NCI-H2171 (cell line): ENCODE measurements around the gene UNC80.
A peak's percentile ranks its signal among the peaks of the same experiment; 100 is the strongest.

Source experiments
- DNase-seq: peaks from one replicate; lab custom pipeline; 2025; lab: John Stamatoyannopoulos, UW

Gene UNC80

DNA sequence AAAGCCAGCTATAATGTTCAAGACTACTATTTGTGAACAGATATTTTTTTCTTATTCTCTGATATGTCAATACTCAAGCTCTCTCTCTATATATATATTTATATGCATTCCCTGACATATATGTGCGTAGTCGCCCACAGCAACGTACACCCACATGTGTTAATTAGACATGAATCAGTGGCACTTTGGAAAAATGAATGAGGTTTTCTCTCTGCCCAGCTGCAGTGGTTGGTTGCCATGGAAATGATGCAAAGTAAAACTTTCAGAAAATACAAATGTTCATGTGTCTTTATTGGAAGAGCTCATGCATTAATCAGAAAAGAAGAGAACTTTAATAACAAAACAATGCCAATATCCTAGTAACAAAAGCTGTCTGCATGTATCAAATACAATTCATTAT is 34.7 kb downstream of the UNC80 start:
- no peak for DNase-seq

GRCh38 chr2:209808521-209808920 is 36.9 kb downstream of the UNC80 start:
- DNase-seq = no peak

- DNase-seq = no peak
These were observed 37.6 kb downstream of the UNC80 start for GRCh38 chr2:209809256-209809655.

DNA sequence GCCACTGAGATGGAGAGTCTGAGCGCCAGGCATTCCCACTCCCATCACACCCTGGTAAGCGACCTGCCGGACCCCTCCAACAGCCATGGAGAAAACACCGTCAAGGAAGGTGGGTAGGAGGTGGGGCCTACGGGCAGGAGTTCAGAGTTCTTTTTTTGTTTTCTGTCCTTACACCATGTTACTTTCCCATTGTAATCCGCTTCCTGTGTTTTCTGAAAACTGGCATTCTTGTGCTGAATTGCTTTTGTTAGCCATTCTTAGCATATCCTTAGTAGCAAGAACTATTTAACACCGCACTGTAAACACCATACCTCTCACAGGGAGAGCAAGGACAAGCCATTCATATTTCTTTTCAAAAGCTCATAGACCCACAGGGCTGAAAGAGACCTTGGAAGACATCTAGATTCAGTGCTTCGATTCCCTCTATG is 46.2 kb downstream of the UNC80 start:
- DNase-seq = no peak

- DNase-seq = no peak
These were observed 47.3 kb downstream of the UNC80 start for GRCh38 chr2:209818939-209819338.

GRCh38 chr2:209821806-209822205 is 50.2 kb downstream of the UNC80 start:
- no peak for DNase-seq

- no peak for DNase-seq
These were observed 51.9 kb downstream of the UNC80 start for GRCh38 chr2:209823484-209823883.

DNA sequence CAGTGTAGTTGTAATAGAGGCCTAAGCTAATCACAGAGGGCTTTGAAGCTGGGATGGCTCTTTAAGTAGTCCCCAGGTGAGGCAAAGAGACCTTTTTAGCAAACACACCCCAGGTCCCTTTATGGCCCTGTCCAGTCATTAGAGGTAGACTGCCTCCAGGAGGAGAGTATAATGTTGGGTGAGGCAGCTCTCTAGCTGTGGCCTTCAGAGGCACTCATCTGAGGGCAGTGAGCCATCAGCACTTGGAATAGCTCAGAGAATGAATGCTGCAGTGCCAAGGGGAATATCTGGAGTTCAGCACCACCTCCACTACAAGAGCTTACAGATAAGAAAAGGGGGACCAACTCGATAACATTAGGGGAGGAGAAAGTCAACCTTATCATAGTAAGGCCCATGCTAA is 52.8 kb downstream of the UNC80 start:
- DNase-seq = no peak

- DNase-seq = no peak
These were observed 59.3 kb downstream of the UNC80 start for GRCh38 chr2:209830722-209831465.

- DNase-seq = no peak
These were observed 63.1 kb downstream of the UNC80 start for GRCh38 chr2:209834767-209835166.

- no peak for DNase-seq
These were observed 68.8 kb downstream of the UNC80 start for GRCh38 chr2:209840434-209840833.

DNA sequence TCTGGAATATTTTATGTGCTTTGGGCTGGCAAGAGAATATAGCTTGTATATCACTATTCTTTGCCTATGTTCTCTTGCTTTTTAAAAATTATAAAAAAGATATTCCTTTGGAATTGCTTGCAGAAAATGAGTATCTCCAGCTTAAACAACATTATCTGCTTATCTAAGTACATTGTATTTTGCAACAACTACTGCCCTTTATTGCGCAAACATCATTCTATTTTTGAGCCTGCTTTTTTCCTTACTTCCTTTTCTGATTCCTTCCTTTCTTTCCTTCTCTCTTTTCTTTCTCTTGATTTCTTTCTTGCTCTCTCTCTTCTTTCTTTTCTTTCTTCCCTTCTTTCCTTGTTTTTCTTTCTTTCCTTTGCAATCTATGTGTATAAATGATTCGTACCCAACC is 74.0 kb downstream of the UNC80 start:
- DNase-seq = no peak

DNA sequence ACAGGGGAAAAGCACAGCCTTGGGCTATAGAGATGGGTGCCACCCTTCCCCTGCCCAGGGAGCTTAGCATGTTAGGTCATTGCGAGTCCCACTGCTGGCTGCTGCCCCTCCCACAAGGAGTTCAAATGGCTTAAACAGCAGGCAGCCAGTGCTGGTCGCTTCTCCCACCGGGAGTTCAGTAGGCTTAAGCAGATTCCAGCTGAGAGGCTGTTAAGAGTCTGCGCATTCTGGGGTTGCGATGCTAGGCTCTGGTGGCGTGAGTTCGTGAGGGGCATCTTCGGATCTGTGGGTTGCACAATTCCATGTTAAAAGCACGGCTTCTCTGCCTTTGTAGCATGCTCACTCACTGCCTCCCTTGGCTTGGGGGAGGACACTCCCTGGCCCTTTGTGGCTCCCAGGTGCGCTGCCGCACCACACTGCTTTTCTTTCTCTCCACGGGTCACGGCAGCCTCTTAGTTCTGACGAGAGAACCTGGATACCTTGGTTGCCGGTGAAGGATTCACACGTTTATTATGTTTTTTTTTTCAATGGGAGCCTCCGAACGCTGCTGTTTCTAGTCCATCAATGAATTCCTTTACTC is 93.2 kb downstream of the UNC80 start:
- DNase-seq = no peak

- no peak for DNase-seq
These were observed 96.8 kb downstream of the UNC80 start for GRCh38 chr2:209868271-209868994.

DNA sequence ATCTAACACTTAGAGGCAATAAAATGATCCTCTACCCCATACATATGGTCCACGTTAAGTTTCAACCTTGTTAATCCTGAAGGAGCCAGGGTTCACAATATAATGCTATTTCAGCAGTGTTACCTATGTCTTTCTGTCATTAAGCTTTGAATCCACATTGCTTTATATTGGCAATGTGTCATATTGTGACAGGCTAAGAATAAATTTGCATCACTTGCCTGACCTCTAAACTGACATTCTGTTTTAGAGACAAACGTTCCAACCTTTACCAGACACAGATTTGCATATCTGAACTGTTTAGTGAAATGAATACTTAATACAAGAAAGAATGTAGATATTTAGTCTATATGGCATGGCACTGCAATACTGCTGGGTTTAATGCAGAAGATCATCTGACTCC is 98.4 kb downstream of the UNC80 start:
- DNase-seq = no peak

DNA sequence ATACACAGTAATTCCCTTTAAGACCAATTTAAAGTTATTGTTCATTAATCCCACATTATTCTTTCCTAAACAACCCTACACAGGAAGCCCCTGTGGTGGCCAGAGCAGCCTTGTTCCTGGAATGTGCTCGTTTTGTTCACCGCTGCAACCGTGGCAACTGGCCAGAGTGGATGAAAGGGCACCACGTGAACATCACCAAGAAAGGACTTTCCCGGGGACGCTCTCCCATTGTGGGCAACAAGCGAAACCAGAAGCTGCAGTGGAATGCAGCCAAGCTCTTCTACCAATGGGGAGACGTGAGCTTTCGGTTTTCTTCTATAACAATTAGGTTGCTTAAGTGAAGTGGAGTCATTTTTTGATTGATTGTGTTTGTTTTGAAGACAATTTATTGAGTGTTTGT is 101.0 kb downstream of the UNC80 start:
- DNase-seq = no peak

DNA sequence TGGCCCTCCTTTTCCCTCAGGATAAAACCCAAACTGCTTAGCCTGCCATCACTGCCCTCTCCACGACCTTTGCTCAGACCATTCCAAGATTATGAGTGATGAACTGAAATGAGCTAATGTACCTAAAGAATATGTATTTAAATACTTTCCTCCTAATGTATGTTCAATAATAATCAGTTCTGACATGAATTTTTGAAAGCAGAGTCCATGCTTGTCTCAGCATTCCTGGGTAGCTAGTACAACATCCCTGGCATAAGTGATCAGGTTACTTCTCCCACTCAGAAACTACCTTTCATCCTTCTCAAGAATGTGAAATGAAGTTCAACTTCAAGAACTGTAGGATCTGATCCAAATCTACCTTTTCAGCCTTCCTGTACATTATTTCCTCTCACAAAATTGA is 103.6 kb downstream of the UNC80 start:
- no peak for DNase-seq

GRCh38 chr2:209876211-209876610 is 104.6 kb downstream of the UNC80 start:
- no peak for DNase-seq

DNA sequence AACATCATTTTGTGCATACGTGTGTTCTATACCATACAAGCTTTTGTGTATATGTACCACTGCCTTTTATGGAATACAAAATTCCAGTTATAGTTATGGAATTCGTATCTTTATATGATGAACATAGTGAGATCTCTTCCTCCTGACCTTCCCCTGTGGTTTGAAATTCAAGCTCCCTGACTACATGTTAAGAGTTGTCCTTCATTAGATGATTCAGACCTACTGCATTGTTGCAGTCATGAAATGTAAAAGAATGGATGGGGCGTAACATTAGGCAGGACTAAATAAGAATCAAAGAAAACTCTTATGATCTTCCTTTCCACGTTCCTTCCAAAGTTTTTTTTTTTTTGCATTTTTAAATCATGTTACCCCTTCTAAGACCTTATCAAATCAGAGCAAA is 107.1 kb downstream of the UNC80 start:
- no peak for DNase-seq

DNA sequence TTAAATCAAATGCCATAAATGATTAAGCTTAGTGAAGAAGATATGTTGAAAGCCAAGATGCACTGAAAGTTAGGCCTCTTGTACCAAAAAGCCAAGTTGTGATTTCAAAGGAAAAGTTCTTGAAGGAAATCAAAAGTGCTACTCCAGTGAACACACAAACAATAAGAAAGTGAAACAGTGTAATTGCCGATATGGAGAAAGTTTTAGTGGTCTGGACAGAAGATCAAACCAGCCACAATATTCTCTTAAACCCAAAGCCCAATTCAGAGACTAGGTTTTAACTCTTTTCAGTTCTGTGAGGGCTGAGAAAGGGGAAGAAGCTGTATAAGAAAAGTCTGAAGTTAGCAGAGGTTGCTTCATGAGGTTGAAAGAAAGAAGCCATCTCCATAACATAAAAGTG is 129.0 kb downstream of the UNC80 start:
- no peak for DNase-seq

GRCh38 chr2:209901172-209901571 is 129.5 kb downstream of the UNC80 start:
- DNase-seq = peak; percentile 23

DNA sequence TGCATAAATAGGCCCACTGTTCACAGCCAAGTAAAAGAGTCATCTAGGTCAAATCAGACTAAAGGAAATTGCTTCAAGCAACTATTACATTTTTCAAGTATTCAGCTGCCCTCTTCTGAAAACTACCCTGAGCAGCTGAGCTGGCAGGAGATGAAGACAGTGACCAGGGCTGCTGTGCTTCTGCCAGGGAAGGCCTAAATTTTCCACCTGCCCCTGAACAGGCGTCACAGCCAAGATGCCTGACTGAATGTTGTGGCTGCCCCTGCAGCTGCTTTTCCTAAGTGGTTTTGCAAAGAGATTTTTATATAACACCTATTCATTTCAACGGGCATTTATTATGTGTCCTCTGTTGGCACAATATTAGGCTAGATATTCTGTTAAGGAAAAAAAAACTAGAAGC is 134.1 kb downstream of the UNC80 start:
- DNase-seq = no peak

DNA sequence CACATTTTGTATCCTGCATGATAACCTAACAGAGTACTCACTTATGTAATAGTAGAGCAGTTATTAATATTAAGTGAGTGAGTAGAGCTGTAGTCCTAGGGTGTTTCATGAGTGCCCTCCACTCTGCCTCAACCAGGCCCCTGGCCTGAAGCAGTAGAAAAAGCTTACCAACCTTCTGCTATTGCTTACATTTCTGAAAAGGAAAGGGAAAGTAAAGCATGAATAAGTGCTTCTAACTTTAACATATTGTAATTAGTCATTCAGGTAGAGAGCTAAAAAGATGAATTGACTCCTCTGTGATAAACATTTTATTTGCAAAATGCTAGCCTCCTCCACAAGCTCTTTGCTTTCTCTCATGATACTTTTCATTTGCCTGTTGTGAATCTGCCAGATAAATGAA is 136.1 kb downstream of the UNC80 start:
- DNase-seq = no peak
